ENCODE measurements around the gene RTEL1.

Gene RTEL1

DNA sequence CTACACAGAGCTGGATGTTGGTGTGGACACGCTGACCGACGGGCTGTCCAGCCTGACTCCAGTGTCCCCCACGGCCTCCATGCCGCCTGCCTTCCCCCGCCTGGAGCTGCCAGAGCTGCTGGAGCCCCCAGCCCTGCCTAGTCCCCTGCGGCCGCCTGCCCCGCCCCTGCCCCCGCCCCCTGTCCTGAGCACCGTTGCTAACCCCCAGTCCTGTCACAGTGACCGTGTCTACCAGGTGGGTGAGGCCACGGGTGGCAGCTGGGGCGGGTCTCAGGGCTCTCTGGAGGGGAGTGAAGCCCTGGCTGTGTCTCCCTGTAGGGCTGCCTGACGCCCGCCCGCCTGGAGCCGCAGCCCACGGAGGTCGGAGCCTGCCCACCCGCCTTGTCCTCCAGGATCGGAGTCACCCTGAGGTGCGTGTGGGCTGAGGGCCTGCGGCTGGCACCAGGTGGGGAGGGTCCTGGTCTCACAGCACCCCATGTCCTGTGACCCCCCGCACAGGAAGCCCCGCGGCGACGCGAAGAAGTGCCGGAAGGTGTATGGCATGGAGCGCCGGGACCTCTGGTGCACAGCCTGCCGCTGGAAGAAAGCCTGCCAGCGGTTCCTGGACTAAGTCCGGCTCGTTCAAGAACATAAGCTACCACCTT, 84.4 kb downstream of the RTEL1 start:
- DNase-seq, result no peak

DNA sequence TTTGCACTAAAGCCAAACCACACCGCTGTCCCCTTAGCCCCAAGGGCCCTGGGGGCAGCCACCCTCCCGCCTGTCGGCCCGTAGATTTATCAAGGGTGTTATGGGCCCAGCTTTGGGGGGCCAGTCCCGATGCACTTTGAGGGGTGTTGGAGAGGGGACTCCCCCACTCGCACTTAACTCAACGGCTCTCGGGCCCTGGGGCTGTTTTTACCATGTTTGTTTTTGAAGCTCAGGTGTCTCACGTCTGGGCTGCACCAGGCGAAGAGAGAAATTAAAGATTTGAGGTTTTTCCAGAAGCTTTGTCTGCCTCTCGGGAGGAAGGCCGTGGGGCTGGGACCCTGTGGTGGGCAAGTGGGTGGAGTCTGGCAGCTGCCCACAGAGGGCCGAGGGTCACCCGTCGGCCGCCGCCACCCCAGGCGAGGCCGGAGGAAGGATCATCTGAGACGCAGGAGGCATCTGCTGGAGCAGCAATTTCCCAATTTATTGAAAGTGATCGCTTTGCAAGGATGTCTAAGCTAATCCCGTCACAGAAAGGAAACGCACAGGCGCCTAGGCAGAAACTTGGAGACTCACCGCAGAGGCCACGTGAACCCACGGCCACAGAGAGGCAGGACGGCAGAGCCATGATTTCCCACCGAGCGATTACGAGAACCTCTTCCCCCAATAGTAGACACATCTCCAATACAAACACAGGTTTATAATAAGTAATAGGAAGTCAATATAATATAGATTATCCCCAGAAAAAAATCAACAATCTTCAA, 85.3 kb downstream of the RTEL1 start:
- no peak for DNase-seq

DNA sequence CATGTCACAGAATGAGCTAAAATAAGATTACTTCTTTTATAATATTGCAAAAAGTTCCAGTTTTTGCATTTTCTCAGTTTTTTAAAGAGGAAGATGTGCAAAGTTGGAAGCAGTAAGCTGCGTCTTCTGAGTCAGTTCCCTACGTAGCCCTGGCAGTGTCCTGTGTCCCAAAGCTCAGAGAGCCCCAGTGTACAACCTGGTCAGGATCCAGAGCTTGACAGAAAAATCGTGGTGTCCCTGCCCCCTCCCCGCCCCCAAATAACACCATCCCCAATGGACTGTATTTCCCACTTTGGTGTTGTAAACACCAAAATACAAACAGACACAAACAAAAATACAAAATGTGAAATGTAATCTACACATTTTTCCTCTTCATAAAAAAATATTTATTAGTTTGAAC, 86.0 kb downstream of the RTEL1 start:
- DNase-seq, result no peak

DNA sequence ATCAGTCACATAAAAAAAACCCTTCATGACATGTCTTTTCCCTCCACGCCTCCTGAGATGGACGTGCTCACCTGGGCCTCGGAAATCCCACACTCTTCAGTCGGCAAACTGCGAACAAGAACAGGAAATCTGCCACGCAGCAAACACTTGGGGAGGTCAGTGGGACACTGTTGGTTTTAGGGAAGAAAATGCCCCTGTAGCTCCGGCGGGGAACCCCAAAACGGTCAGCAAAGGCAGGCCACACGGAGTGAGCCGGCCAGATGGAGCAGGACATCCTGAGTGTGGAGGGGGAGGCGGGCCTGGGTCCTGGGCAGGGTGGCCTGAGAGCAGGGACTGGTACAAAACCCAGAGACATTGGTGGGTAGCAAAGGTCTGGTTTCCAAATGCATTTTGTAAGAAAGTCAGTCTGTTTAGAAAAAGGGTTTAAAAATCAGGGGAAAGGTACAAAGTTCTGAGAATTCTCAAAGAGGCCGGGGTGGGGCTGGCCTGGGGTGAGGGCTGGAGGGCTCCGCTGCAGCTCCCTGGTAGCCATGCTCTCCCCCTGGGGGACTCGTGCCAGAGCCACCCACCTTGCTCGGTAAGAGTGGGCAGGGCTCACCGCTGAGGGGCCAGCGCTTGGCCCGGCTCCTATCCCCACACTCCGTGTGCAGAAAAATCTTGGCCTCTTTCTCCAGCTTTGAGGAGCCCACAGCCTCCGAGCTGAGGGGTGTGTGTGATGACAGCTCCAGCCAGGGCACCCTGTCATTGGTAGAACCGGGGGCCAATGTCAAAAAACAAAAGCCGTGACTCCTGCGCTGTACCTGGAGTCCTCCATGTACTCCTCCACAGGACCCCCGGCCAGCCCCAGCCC, 86.7 kb downstream of the RTEL1 start:
- no peak for DNase-seq

DNA sequence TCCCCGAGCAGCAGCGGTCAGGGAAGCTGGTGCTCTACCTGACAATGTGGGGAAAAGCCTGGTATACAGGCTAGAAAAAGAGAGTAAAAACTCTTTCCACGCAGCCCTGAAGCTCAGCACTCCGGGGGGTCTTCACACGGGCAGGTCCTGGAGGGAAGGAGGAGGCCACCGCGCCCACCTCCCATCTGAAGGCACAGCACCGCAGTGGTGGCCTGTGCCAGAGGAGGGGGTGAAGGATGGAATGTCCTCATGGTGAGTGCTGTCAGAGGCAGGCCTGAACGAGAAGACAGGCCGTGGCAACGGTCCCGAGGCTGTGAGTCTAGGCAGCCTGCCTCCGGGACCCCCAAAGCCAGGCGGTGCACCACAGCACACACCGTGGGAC, 87.3 kb downstream of the RTEL1 start:
- DNase-seq, result no peak

Data from activated CD4-positive, alpha-beta T cell treated with anti-CD3 and anti-CD28 coated beads, Interleukin-2, amount 50 U/mL, for 48 hours (primary cell).